HG03432 (cell line): ENCODE data around the gene RFX3.

Experiments used
- ATAC-seq: cut with Tn5 transposase; IDR thresholded peaks from one replicate; pipeline ENCODE4 v1.9.1; 2021; ENCODE audit warnings: mild to moderate bottlenecking, moderate library complexity; ENCODE audit not compliant: unreplicated experiment

Gene RFX3

GRCh38 chr9:3478549-3478953 lies 47.2 kb downstream of the RFX3 start:
- ATAC-seq: peak; percentile 41

- peak; percentile 17 for ATAC-seq
These were observed 48.5 kb downstream of the RFX3 start for GRCh38 chr9:3477236-3477834.

DNA sequence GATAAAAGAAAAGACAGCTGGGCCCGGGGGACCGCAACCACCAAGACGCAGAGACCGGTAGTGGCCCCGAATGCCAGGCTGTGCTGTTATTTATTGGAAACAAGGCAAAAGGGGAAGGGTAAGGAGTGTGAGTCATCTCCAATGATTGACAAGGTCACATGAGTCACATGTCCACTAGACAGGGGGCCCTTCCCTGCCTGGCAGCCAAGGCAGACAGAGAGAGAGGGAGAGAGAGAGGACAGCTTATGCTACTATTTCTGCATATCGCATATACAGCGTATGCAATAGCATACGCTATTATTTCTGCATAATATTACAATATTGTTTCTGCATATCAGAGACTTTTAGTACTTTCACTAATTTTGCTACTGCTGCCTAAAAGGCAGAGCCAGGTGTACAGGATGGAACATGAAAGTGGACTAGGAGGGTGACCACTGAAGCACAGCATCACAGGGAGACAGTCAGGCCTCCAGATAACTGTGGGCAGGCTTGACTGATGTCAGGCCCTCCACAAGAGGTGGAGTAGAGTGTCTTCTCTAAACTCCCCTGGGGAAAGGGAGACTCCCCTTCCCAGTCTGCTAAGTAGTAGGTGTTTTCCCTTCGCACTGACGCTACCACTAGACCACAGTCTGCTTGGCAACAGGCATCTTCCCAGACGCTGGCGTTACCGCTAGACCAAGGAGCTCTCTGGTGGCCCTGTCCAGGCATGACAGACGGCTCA lies 50.3 kb downstream of the RFX3 start:
- ATAC-seq: peak; percentile 20

GRCh38 chr9:3474821-3475220 lies 51.0 kb downstream of the RFX3 start:
- no peak for ATAC-seq

DNA sequence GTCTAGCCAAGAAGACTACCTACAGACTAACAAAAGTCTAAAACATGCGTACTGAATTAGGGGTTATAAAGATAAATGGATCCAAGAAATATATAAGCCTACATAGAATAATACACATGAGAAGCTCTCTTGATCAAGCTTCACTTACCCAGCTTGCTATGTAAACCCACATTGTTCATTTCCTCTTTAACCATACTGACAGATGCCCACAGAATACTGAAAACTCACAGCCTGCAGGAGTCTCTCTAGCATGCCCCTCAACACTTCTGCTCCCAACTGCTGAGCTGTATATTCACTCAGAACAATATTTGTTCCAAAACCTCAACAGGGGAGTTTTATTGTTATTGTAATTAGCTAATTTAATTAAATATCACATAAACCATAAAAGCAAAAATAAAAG lies 52.4 kb downstream of the RFX3 start:
- ATAC-seq: peak; percentile 64

GRCh38 chr9:3471883-3472282 lies 53.9 kb downstream of the RFX3 start:
- no peak for ATAC-seq

- no peak for ATAC-seq
These were observed 57.2 kb downstream of the RFX3 start for GRCh38 chr9:3468421-3469205.

DNA sequence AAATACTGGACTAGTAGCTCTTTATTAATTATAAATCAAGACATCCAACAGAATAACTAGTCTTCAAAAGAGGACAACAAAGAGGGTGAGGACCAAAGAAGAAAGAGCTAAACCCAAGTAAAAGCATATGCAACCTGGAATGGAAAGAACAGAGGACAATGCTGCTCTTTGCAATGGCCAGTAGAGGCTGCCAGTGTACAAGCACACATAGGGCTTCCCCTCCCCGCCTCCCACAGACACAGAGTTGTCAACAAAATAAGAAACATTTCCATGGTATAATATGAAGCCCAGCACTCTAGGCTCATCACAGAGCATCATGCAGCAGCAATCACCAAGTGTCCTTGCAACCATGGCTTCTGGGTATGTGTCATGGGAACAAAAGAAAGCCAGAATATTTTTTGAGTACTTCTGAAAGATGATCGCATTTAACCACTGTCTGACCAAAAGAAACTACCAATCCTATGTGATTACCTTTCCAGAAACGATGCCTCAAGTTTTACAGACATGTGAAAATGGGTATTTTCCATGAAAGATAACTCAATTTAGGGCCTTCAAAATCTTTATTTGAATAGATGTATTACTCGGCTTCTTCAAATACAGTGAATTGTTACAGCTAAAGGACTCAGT lies 58.1 kb downstream of the RFX3 start:
- peak; percentile 95 for ATAC-seq

GRCh38 chr9:3464033-3464638 lies 61.7 kb downstream of the RFX3 start:
- ATAC-seq: no peak

GRCh38 chr9:3458806-3459475 lies 66.9 kb downstream of the RFX3 start:
- no peak for ATAC-seq

DNA sequence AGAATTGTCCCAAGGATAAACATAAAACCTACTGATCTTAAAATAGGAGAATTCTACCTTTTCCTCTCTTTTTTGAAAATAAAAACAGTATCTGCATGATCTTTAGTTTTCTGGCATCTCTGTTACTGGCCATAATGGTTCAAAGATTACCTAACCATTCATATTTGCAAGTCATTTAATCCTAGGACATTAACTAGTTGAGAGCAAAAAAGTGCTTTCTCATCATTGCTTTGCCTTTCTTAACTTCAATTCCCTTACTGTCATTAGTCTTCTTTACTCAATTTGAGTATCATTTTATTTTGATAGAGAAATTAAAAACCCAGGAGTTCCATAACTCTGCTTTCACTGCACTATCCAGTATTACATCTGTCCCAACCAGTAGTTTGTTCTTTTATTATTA lies 68.6 kb downstream of the RFX3 start:
- ATAC-seq: no peak

- ATAC-seq: no peak
These were observed 70.1 kb downstream of the RFX3 start for GRCh38 chr9:3455717-3456116.

DNA sequence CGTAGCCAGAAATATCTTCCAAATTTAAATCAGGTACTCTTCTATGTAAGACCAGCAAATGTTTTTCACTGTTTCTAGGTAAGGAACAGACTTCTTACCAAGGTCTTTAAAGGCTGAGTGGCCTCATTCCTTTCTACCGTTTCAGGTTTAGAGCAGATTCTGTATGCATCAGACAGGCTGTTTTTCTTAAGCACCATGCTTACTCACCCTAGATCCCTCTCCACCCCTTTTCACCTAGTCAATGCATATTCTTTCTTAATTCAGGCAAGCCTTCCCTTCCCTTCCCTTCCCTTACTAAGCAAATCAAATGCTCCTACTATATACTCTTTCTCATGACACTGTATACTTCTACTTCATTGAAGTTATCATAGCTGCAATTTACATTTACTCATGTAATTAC lies 70.7 kb downstream of the RFX3 start:
- no peak for ATAC-seq

DNA sequence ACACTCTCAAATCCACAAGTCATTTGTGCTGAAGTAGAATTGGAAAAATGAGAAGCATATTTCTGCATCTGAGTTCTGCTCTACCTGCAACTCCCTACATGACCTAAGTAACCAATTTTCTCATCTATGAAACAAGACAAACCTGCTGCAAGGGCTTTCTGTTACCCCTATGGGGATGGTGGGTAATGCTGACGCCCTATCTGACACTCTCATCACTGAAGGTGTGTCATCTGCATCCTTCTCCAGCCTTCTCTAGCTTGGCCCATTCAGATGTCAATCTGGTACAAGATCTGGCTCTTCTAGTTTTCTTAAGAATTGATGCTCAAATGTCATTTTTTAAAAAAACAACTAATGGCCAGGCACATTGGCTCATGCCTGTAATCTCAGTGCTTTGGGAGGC lies 73.8 kb downstream of the RFX3 start:
- no peak for ATAC-seq

DNA sequence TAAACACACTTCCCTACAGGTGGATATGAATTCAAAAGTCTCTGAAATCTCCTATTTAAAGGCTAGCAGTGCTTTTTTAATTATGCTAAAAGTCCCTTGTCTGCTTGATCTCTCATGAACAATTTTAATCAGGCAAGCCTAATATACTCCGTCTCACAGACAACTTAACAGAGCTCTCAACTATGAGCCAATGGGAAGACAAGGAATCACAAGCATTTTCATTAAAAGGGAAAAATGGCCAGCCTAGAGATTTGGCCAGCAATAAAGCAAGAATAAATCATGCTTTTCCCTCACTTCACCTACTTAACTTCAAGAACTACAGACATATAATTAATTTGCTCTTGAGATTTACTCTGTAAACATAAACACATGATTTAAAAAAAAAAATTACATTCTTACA lies 78.0 kb downstream of the RFX3 start:
- ATAC-seq: no peak

GRCh38 chr9:3447143-3447542 lies 78.7 kb downstream of the RFX3 start:
- no peak for ATAC-seq

DNA sequence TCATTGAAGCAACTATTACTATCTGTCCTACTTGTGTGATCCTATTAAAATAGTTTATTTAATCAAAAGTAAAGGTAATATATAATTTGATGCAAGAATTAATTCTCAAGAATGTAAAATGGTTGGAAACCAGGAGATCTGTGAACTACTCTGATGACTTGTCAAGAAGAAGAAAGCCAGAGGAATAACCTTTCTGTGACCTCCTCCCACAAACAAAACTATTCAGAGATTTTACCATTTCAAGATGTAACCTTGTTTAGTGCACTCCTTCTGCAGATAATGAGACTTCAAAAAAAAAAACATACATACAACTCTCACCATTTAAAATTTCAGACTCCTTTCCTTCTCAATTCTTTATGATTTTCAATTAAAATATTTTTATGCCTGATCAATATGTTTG lies 79.5 kb downstream of the RFX3 start:
- no peak for ATAC-seq

DNA sequence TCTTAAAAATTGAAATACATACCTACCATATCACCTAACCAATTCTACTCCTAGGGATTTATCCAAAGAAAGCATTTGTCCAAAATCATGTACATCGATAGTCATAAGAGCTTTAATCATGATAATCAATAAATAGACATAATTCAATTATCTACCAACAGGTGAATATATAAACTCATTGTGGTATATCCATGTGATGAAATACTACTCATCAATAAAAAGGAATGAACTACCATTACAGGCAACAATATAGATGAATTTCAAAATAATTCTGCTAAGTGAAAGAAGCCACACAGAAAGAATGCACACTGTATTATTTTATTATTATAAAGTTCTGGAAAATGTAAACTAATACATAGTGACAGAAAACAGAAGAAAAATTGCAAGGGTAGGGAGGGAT lies 81.8 kb downstream of the RFX3 start:
- no peak for ATAC-seq

- ATAC-seq: peak; percentile 94
These were observed 84.5 kb downstream of the RFX3 start for GRCh38 chr9:3441197-3441816.
